GM15510 (cell line): ENCODE data around the gene SLX9.

Experiments used
- POLR2A ChIP-seq: IDR thresholded peaks from 3 replicates; pipeline ENCODE4 v1.6.1; 2011; ENCODE audit warnings: borderline replicate concordance; ENCODE audit not compliant: insufficient read length; ENCODE audit errors: extremely low read depth

Gene SLX9

GRCh38 chr21:44931501-44932407 is 8.1 kb upstream of the SLX9 start:
- no peak for TF ChIP-seq POLR2A

DNA sequence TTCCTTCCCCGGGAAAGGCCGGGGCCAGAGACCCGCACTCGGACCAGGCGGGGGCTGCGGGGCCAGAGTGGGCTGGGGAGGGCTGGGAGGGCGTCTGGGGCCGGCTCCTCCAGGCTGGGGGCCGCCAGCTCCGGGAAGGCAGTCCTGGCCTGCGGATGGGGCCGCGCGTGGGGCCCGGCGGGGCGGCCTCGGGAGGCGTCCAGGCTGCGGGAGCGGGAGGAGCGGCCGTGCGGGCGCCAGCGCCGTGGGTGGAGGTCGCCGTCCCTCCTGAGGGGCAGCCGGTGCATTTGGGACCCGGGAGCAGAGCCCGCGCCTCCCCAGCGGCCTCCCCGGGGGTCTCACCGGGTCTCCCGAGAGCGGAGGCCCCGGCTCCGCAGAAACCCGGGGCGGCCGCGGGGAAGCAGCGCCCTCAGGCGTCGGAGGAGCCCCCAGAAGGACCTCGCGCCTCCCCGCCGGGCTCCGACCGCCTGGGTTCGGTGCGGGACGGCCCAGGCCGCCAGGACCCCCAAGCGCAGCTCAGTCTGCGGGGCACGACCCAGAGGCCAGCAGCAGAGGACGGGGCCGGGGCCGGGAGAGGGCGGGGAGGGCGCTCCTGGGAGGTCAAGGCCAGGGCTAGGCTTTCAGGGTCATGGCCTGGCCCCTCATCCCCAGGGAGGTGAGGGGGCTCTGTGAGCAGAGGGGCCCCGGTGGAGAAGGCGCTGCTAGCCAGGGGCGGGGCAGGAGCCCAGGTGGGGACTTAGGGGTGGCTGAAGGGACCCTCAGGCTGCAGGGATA is 7.2 kb upstream of the SLX9 start:
- TF ChIP-seq POLR2A, result peak; percentile 5

GRCh38 chr21:44933199-44933917 is 6.5 kb upstream of the SLX9 start:
- TF ChIP-seq POLR2A, result no peak

GRCh38 chr21:44933918-44934260 is 5.9 kb upstream of the SLX9 start:
- no peak for TF ChIP-seq POLR2A

DNA sequence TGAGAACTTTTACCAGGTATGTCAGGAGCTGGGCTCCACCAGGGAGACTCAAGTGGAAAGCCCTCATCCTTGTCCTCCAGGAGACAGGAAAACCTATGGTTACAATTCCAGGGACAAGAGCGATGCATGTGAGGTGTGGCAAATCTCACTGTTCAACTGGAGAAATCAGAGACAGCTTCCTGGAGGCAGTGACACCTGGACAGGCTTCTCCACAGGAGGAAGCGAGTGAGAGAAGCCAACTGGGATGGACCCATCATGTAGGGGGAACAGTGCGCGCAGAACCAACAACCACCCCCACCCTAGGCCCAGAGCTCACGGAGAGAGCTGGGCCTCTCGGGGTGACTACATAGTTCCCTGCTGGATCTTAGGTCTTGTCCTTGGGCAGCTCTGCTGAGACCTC is 5.6 kb upstream of the SLX9 start:
- TF ChIP-seq POLR2A, result no peak

GRCh38 chr21:44934797-44935532 is 4.9 kb upstream of the SLX9 start:
- no peak for TF ChIP-seq POLR2A

GRCh38 chr21:44935533-44935927 is 4.3 kb upstream of the SLX9 start:
- no peak for TF ChIP-seq POLR2A

GRCh38 chr21:44938772-44939531 is 877 bp upstream of the SLX9 start:
- TF ChIP-seq POLR2A, result no peak

- TF ChIP-seq POLR2A, result no peak
Observed at GRCh38 chr21:44940116-44940631, 345 bp downstream of the SLX9 start.

DNA sequence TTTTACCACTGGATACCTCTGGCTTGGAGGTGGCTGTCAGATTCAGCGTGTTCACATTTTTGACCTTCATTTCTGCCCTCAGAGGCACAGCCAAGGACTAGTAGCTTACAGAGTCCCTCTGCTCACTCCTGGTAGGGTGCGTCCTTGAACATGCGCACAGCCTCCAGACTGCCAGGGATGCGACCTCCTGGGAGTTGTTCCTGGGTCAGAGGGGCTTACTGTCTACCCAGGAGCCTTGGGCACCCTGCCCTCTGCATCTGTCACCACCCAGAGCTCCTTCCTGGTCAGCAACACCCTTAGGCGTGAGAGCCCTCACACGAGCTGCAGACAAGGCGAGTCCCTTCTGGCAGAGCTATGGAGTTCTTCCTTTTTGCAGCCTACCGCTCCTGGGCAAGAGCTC is 1.7 kb downstream of the SLX9 start:
- no peak for TF ChIP-seq POLR2A

GRCh38 chr21:44942566-44942965 is 2.7 kb downstream of the SLX9 start:
- TF ChIP-seq POLR2A, result no peak

DNA sequence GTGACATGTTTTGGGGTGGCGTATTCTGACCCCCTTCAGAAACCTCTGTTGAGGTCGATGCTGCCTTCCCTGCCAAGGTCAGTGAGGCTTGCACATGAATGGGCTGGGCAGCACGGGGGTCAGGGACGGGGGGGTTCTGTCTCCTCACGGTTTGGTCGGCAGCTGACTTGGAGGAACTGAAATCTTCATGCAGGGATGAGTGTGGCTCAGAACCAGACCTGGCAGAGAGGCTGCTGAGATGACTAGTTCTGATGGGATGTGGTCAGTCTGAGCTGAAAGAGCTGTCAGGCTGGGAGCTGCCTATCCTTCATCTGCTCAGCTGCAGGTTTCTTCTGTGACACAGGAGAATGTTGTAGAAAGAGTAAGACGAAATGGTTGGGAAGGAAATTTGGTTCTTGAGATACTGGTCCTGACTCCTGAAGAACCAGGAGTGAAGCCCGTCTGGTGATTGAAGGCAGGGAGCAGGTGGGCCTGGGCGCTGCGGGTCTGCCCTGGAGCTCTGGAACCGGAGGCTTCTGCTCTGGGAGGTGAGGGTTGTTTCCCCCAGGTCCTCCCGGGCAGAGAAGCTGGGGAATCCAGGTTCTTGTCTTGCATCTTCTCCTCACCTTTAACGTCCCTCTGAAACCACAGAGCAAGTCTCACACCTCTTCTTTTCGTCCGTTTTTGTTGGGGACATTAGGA is 3.3 kb downstream of the SLX9 start:
- TF ChIP-seq POLR2A, result no peak
